Keratinocyte (primary cell): ENCODE data around the gene SLAIN1.

Experiments used
- EZH2 ChIP-seq: IDR thresholded peaks from one replicate; pipeline ENCODE4 v1.6.1; 2012; ENCODE audit warnings: inconsistent platforms, mild to moderate bottlenecking, low read length, moderate library complexity
- TF ChIP-seq, protein P1 (sequence below), 3 experiments: IDR thresholded peaks in 1 of 3; conservative IDR thresholded peaks in 1 of 3; optimal IDR thresholded peaks in 1 of 3; 2 replicates in 2 of 3; 3 replicates in 1 of 3; pipeline versions ENCODE3 to v1.5.1; 2011; ENCODE audit warnings: low read length in 3 of 3, mild to moderate bottlenecking in 3 of 3, moderate library complexity in 2 of 3, control low read depth in 1 of 3, inconsistent platforms in 1 of 3; ENCODE audit not compliant: insufficient read depth in 2 of 3; ENCODE audit errors: extremely low read depth in 1 of 3

DNA sequence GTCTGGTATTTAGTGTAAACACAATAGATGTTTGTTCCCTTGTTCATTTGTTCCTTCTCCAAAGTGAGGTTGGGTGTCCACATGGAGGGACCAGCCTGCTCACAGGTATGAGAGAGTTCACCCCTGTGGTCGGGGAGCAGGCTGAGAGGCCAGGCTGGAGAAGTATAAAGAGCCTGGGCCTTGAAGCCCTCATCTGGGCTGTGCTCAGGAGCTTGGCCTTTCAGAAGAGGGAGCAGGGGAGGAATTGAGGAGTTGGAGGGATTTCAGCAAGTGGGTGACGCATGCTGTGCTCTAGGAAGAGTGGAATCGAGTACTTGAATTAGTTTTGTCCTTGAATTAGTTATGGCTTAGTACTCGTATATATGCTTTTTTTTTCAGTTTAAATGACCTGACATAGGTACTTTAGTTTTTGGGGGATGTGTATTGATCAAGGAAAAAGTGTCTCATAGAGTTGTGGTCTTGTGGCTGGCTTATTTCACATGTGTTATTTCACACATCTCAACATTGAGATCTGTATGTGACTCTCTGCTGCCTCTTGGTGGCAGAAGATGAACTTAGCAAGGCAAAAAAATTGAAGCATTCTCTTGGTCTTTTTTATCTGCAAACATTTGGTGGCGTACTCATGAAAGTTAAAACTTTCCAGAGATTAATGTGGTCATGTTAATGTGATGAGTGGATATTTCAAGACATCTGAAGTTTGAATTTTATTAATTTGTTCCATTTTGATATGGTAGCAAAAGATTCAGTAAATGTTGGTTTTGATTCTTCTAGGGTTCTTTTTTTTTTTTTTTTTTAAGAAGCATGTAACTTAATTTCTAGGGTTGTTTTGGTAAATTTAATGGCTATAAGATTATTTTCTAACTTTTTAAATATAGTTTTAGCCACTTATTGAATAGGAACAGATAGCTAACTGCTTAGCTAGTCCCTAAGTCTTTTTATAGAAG lies 54.3 kb downstream of the SLAIN1 start:
- TF ChIP-seq, protein P1, sequence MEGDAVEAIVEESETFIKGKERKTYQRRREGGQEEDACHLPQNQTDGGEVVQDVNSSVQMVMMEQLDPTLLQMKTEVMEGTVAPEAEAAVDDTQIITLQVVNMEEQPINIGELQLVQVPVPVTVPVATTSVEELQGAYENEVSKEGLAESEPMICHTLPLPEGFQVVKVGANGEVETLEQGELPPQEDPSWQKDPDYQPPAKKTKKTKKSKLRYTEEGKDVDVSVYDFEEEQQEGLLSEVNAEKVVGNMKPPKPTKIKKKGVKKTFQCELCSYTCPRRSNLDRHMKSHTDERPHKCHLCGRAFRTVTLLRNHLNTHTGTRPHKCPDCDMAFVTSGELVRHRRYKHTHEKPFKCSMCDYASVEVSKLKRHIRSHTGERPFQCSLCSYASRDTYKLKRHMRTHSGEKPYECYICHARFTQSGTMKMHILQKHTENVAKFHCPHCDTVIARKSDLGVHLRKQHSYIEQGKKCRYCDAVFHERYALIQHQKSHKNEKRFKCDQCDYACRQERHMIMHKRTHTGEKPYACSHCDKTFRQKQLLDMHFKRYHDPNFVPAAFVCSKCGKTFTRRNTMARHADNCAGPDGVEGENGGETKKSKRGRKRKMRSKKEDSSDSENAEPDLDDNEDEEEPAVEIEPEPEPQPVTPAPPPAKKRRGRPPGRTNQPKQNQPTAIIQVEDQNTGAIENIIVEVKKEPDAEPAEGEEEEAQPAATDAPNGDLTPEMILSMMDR (optimal IDR thresholded peaks at IDR 0.05 in 1 of 3, IDR thresholded peaks at IDR 0.05 in 1 of 3, conservative IDR thresholded peaks at IDR 0.05 in 1 of 3; ENCODE audit: extremely low read depth in 1 of 3, insufficient read depth in 2 of 3, low read length in 3 of 3), result peak in 2 of 3 experiments; percentile 24 to 64
- TF ChIP-seq EZH2, result no peak
